Measurements from ENCODE around the gene OFD1. TPM values are rescaled to one million over a fixed set of nuclear protein-coding genes. Genes with fewer than 3 reads are reported as not detected.

OFD1 gene
- total RNA-seq, 4 donors from 2014 or later: 12.7 to 26.1 (median 20.6) TPM

GRCh38 chrX:13703135-13703534, 31.4 kb upstream of the OFD1 start:
- WGBS, 2 donors: 77 to 81% methylated on average over 3 of the region's 3 CpGs
- Histone ChIP-seq H3K4me1 (peaks cover 4 to 55% (median 10%) of the 10 kb centered on the region in 3 donors), H3K36me3 (peaks cover 0 to 3% (median 0%) of the 10 kb centered on the region in 3 donors), H3K9me3 (no peaks in the 10 kb centered on the region), H3K27ac (no peak overlapping the region), H3K27me3 (no peaks in the 10 kb centered on the region), H3K4me3 (no peak overlapping the region)
- DNase-seq: no peak
- intact Hi-C loops (cut with DNase I): no loop called here
- TF ChIP-seq POLR2A (IDR thresholded peaks at IDR 0.05): no peak
- TF ChIP-seq CTCF (IDR thresholded peaks at IDR 0.05): no peak

GRCh38 chrX:13703589-13703988, 31.0 kb upstream of the OFD1 start:
- no peak overlapping the region for H3K4me3 ChIP-seq
- intact Hi-C loops (cut with DNase I): no loop called here
- no peak for DNase-seq
- 70% methylated on average over 2 of the region's 3 CpGs for WGBS, 2 donors
- H3K4me1 ChIP-seq: peaks cover 4 to 50% (median 10%) of the 10 kb centered on the region in 3 donors
- peaks cover 0 to 7% (median 0%) of the 10 kb centered on the region in 3 donors for H3K36me3 ChIP-seq
- no peak overlapping the region for H3K27ac ChIP-seq
- no peaks in the 10 kb centered on the region for H3K9me3 ChIP-seq
- H3K27me3 ChIP-seq: no peaks in the 10 kb centered on the region
- no peak for TF ChIP-seq POLR2A (IDR thresholded peaks at IDR 0.05)
- TF ChIP-seq CTCF (IDR thresholded peaks at IDR 0.05): no peak

- no peaks in the 10 kb centered on the region for H3K4me1 ChIP-seq
- H3K36me3 ChIP-seq: peaks cover 0 to 68% (median 0%) of the 10 kb centered on the region in 3 donors
- DNase-seq: no peak
- TF ChIP-seq POLR2A (IDR thresholded peaks at IDR 0.05): no peak
- TF ChIP-seq CTCF (IDR thresholded peaks at IDR 0.05): no peak
- H3K27me3 ChIP-seq: no peaks in the 10 kb centered on the region
- WGBS, 2 donors: 82 to 84% methylated on average over 4 of the region's 4 CpGs
- H3K9me3 ChIP-seq: no peaks in the 10 kb centered on the region
- H3K27ac ChIP-seq: no peak overlapping the region
- intact Hi-C loops (cut with DNase I): no loop called here
- no peak overlapping the region for H3K4me3 ChIP-seq
These were observed 23.4 kb upstream of the OFD1 start for GRCh38 chrX:13711141-13711540.

- no peak for DNase-seq
- Histone ChIP-seq H3K36me3 (peaks cover 0 to 70% (median 0%) of the 10 kb centered on the region in 3 donors), H3K27me3 (peaks cover 0 to 3% (median 0%) of the 10 kb centered on the region in 4 donors), H3K4me3 (no peak overlapping the region), H3K9me3 (no peaks in the 10 kb centered on the region), H3K27ac (no peak overlapping the region), H3K4me1 (peaks cover 0 to 22% (median 0%) of the 10 kb centered on the region in 3 donors)
- 78 to 85% methylated on average over 8 to 9 of the region's 9 CpGs for WGBS, 2 donors
- no peak for TF ChIP-seq POLR2A (IDR thresholded peaks at IDR 0.05)
- intact Hi-C loops (cut with DNase I): no loop called here
These were observed 18.1 kb upstream of the OFD1 start for GRCh38 chrX:13716455-13716854.

GRCh38 chrX:13716905-13717304, 17.6 kb upstream of the OFD1 start:
- Histone ChIP-seq H3K27ac (peak overlapping the region in 2 of 4 donors; percentile 16 to 44), H3K9me3 (no peaks in the 10 kb centered on the region), H3K4me1 (peaks cover 0 to 26% (median 1%) of the 10 kb centered on the region in 3 donors), H3K27me3 (peaks cover 0 to 3% (median 0%) of the 10 kb centered on the region in 4 donors), H3K4me3 (no peak overlapping the region), H3K36me3 (peaks cover 0 to 65% (median 0%) of the 10 kb centered on the region in 3 donors)
- intact Hi-C loops (cut with DNase I): no loop called here
- DNase-seq: no peak
- 82 to 83% methylated on average over 4 to 6 of the region's 6 CpGs for WGBS, 2 donors
- no peak for TF ChIP-seq POLR2A (IDR thresholded peaks at IDR 0.05)
- no peak for TF ChIP-seq CTCF (IDR thresholded peaks at IDR 0.05)

Measured in esophagus squamous epithelium (tissue), 5 donors.